Esophagus squamous epithelium (tissue), 4 donors: Measurements from ENCODE around the gene TSPAN5.

ENCODE experiments used
- CTCF ChIP-seq, 6 experiments: fragments of 450-650 bp in 4 of 6; fragments of 200-600 bp in 2 of 6; sonication (generic) in 2 of 6; IDR thresholded peaks; one replicate each; pipeline ENCODE4 v1.5.1; 2016 to 2019; ENCODE audit warnings: antibody characterized with exemption in 6 of 6, mild to moderate bottlenecking in 4 of 6, moderate library complexity in 4 of 6
- POLR2A ChIP-seq, 4 donors: fragments of 450-650 bp; IDR thresholded peaks; one replicate each; pipeline ENCODE4 v1.6.1; 2017; ENCODE audit warnings: antibody characterized with exemption in 4 of 4, mild to moderate bottlenecking in 4 of 4, moderate library complexity in 3 of 4

GRCh38 chr4:98577956-98578355, 80.5 kb downstream of the TSPAN5 start:
- TF ChIP-seq CTCF (IDR thresholded peaks at IDR 0.05) (no peak), POLR2A (IDR thresholded peaks at IDR 0.05) (no peak)
